Epidermal melanocyte (primary cell): ENCODE measurements around the gene ACRBP.

ENCODE experiments used
- DNase-seq: peaks from one replicate; pipeline ENCODE4 v3.0.0; 2011; ENCODE audit warnings: low spot score; ENCODE audit not compliant: insufficient read length

The ACRBP gene

DNA sequence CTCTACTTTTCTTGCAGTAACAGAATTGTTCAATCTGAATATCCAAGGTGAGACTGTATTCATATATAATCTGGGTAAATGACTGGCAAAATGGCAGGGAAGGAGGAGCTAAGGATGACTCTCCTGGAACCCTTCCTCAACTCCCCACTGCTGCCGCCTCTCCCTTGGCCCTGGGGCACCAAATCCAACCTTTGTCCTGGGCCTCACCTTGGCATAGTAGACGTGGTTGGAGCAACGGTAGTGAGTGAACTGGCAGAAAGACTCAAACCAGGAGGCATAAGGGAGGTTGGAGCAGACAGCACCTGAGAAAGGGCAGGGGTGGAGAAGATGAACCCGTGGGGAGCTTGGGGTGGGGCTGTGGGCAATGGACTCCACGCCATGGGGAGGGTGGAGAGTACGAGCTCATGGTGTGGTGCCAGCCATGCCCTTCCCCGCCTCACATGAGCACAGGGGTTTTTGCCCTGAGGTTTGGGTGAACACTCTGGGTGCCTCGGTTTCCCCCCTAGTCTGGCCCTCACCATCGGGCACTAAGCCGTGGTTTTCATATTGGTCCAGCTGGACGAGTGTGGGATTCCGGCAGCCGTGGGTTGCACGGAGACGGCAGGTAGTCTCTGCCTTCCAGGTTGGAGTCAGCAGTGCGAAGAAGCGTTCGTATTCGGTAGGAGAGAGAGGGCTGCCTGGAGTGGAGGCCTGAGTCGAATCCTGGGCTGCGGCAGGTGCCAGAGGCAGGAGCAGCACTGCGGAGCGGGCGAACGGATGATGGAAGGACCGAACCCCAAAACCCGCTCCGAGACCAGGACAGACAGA, 753 bp downstream of the ACRBP start:
- DNase-seq = no peak

DNA sequence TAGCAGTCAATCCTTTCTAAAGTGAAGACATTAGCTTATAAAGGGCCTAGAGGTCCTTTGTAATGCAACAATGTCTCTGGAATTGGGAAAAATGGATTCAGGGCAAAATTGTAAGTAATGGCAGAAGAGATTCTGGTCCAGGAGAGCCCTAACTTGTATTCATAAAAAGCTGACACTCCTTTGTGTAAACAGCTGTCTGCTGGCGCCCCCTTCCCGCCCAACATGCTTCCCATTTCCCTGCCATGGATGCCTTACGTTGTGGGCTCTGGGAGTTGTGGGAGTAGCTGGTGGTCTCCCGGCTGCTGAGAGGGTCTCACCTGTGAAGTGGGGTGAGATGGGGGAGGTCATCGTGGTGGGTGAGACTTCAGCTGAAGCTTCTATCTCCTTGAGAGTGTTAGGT, 2.3 kb downstream of the ACRBP start:
- no peak for DNase-seq

DNA sequence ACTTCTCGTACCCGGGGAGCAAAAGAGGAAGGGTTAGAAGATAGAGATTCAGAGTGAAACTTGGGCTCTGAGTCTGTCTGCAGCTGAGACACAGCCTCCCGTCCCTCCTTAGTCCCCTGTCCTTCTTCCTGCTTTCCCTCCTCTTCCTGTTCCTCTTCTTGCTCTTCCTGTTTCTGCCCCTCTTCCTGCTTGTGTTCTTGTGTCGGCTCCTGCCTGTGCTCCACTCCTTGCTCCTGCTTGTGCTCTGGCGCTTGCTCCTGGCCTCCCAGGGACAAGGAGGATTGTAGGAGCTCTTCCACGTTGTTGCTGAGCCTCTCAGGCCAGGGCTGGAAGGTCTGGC, 3.0 kb downstream of the ACRBP start:
- no peak for DNase-seq

DNA sequence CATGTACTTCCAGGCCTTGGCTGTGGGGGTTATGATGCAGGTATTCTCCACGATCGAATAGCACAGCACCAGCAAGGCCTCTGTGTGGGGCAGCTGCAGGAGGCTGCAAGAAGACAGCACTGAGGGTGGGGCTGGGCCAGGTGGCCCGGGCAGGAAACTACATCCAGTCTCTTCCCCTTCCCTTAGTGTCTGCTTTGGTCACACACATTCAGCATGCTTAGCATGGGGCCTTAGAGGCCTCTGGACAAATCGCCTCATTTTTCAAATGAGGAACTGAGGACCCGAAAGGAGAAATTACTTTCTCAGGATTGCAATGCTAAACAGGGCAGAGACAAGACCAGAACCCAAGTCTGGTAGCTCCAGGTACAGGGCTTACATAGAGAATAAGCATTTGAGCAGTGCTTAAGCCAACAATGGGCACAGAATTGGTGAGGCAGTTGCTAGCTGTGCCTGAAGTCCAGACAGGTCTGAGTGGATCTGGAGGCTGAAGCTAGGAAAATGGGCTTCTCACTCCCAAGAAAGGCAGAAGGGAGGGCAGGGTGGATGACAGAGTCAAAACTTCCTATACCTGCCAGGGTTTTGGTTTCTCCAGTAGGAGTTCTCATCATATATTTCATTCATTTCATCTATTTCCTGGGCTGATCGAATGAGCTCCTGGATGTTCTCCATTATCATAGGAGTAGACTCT, 3.5 kb downstream of the ACRBP start:
- DNase-seq = no peak

DNA sequence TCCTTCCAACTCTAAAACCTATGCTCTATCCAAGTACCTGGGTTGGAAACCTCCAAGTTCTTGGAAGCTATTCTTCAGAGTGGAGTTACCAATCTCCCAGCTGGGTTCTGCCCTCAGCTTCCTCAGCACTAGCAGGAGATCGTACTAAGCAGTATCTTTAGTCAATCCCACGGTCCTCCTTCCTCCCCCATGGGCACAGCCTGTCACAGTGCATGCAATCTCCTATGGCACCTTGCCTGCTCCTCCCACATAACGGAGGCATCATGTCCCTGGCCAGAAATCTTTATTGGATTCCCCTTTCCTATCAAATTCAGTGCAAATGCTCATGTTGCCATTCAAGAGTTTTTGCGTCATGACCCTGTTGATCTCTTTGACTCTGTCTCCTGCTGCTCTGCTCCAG, 6.1 kb downstream of the ACRBP start:
- DNase-seq = no peak

DNA sequence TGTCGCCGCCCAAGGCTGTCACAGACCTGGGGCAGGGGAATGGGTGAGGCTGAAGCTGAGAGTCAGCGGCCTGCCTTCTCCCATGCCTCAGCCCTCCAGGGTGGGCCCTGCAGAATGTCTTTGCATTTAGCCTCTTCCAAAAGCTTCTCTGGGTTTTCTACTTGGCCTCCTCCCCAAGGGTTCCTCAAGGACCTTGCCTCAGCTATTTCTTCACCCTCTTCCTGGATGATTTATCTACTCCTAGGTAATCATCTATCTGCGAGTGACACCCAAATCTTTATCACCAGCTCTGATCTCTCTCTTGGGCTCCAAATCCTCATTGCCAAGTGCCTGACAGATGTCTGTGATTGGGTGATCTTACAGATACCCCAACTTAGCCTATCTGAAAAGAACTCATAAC, 6.7 kb downstream of the ACRBP start:
- no peak for DNase-seq

DNA sequence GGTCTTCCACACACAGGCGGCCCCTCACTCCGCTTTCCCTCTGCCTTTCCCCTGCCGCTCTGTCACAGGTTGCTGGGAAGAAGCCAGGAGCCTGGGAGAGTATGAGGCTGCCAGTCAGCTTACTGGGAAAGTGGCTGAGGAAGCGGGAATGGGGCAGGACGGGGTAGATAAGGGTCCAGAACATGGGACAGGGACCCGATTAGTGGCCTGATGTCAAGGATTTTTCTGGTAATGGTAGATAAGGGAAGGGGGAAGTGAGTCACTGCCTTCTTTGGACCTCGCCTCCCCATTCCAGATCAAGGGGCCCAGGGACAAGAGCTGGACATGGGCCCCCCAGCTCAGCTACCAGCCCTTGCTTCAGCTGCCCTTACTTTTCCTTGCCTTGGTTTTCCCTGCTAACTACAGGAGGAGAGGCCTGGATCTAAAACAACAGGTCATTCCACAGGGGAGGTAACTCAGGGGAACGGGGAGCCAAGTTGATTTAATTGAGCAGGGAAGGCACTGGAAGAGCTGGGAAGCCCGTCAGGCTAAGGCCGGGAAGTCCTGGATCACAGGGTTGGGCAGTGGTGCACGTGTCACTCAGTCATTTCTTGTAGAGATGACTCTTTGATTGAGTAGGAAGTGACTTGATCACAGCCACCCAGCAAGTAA, 8.0 kb downstream of the ACRBP start:
- DNase-seq = no peak

DNA sequence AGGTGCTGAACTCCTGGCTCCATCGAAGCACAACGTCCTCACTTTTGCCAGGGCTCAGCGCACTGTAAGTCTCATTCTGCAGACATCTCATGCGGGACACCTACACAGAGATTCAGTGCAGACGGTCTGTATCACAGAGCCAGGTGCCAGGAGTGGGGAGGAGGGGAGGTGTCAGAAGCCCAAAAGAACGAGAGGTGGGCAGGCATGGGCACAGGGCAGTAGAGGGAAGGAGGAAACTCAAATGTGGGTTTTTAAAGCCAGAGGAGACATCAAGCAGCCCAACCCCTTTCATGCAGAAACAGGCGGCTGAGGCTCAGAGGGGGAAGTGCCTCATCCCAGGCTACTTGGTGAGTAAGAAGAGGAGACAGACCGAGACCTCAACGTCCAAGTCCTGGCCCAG, 8.9 kb downstream of the ACRBP start:
- no peak for DNase-seq

DNA sequence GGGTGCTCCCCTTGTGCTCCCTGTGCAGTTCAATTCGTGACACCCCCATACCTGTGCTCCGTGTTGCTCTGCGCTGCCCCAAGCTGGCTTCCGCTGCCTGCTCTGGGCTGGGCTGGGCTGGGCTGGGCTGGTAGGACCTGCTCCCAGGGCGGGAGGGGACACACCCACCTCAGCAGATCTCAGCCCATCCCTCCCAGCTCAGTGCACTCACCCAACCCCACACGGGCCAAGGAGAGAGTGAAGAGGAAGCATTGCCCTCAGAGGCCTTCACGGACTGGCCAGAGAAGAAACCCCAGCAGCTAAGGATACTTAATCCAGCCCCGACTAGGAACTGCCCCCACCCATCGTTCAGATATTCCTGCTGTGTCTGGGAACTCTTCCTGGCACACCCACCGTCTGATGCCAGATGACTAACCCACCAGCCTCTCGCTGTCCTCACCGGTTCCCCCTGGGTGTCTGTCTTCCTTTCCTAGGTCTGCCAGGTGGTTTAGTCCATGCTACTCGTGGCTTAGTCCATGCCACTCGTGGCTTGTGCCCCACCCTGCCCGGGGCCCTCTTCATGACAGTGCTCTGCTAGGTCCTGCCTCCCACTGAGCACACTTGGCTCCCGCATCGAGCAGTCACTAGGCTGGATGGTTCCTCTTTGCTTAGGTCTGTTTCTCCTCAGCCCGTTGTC, 11.2 kb downstream of the ACRBP start, which contains the start of gene LPAR5:
TSS of gene LPAR5 (minus strand) at position 104 of the 676 bp plus-strand sequence. CDS start 14,711 bp downstream, outside the sequence.
- DNase-seq = no peak

DNA sequence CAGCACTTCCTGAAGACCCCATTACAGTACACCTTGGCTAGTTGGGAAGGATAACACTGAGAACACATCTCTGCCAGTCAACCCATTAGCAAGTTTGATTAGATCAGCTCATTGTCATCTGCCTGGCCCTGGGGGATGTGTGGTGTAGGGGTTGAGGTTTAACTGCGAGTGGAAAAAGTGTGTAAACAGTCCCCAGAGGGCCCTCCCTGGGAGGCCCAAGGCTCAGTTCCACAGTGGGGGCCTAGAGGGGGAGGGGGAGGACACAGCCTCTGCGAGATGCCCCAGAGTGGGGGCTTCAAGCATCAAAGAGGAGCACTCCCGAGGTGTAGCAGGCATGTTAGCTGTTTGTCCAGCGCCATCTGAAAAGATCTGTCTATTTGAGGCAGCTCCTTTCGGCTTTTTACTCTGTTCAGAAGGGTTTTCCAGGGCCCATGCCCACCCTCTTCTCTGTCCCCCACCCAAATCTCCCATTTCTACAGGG, 11.8 kb downstream of the ACRBP start:
- DNase-seq = no peak

DNA sequence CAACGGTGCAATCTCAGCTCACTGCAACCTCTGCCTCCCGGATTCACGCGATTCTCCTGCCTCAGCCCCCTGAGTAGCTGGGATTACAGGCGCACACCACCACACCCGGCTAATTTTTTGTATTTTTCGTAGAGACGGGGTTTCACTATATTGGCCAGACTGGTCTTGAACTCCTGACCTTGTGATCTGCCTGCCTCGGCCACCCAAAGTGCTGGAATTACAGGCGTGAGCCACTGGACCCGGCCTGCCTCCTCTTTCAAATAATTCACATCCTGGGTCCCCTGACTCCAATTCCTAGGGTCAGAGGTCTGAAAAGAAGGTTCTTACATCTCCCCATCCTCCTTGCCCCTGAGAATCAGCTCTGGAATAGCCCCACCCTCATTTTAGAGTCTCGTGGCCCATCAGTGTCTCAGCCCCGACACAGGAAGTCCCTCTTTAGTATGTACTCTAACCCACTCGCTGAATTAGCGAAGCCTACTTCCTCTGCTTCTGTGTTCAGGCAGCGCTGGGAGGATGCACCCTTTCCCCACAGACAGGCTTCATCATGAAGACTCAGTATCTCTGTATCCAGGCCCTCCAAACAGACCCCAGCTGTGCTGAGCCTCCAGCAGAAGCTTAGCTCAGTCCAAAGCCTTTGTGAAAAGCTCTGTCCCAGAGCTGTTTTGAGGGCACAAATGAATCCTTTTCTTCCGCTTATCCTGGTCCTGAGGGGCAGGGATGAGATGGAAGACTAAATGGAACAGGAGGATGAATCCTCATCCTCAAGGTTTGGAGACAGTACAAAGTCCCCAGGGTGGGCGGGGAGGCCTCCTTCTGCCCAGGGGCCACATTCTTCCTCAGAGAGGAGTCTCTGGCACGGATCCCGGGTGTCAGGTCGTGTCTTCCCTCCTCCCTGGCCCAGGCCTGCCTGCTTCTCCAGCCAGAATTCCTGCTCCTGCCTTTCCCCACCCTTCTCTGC, 14.9 kb downstream of the ACRBP start:
- DNase-seq = no peak

DNA sequence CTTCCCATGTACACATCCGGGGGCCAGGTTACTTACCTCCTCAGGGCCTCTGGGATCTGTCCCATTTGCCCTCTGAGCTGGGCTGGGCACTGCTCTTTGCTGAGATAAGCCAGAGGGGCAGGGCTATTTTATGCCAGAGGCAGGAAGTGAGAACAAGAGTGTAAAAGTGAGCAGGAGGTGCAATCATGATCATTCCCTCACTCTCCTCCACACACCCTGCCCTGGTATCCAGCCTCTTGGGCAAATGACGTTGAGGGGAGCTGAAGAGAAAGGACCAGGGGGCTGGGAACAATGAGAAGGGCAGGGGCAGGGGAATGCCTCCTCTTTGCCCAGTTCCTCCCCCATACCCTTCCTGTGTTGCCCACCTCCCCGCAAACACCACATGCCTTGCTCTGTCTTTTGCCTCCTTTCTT, 15.7 kb downstream of the ACRBP start:
- DNase-seq = no peak

DNA sequence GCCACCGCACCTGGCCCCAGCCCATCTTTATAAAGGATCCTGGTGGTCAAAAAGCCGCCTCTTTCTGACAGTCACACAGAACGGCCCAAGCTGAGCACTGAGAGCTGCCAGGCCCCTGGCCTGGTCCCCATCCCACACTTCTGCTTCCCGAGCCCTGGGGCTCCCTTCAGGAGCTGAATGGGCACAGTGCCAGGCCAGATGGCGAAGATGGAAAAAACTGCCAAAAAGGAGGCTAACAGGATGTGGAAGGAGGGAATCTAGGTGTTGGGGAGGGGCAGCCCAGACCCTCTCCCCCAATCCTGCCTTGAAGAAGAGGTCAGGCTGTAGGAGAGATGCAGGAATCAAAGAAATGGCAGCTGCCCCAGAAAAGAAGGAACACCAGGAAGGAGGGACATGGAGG, 16.5 kb downstream of the ACRBP start:
- no peak for DNase-seq

DNA sequence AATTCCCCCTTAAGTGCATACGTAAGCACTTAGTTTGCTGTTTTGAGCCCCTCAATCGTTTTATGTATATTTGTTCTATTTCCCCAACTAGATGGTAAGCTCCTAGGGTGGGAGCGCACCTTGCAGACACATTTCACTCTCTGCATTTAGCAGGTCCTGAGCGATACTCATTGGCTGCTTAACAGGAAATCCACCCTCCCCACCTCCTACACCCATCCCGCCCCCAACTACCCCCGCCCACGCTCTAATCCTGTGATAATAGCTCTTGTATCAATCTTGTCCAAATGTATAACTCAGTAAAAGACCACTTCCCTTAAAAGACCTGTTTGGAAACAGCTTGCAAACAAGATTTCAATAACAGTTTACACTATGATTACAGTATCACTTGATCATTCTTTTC, 19.6 kb downstream of the ACRBP start:
- no peak for DNase-seq

DNA sequence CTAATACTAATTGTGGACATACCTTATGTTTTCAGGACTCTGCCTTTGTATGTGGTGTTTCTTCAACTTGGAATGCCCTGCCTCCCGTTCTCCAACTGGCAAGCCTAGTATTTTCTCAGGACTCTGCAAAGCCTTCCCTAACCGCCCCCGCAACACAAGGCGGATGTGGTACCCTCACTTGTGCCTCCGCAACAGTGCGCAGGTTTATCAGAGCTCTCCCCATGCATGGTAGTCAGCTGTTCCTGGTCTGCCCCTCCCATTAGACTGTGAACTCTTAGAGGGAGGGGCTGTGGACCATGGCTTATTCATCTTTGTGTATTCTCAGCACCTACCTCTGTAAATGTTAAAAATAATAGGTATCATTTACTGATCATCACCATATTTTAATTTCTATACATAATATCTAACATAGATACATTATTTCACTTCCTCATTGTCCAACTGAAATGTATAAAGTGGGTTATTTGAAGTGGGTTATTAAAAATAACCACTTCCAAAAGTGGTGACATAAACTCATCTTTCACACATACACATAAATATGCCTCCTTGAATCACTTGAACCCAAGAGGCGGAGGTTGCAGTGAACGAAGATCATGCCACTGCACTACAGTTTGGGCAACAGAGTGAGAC, 20.5 kb downstream of the ACRBP start:
- DNase-seq = no peak

DNA sequence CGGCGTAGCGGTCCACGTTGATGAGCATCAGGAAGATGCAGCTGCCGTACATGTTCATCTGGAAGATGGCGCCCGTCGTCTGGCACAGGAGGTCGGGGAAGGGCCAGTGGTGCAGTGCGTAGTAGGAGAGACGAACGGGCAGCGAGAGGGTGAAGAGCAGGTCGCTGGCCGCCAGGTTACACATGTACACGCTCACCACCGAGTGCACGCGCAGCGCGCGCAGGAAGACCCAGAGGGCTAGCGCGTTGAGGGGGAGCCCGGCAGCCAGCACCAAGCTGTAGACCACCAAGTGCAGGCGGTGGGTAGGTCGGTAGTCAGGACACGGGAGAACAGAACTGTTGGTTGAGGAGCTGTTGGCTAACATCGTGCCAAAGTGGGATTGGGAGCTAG, 26.4 kb downstream of the ACRBP start:
- no peak for DNase-seq

DNA sequence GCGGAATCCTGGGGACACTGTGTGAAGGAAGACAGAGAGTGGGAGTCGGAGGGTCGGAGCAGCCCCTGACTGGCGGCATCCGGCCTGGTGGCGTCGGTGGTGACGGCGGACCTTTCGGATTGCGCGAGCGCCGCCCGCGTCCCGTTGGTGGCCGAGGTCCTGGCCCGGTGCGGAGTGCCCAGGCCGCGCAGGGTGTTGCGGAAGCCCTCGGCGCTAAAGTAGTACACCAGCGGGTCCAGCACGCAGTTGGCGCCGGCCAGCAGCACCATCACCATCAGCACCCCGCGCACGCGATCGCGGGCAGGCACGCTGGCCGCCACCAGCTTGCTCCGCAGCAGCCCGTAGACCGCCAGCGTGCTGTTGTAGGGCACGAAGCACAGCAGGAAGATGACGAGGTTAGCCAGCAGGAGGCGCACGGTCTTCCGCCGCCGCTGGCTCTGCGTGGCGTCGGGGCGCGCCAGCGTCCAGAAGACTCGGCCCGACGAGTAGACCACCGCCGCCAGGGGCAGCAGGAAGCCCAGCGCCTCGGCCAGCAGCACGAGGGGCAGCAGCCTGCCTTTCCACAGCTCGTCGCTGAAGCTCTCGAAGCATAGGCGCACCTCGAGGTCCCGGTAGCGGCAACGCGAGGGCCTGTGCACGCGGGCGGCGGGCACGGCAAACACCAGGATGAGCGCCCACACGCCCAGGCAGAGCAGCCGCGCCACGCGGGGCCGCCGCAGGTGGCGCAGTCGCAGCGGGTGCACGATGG, 26.9 kb downstream of the ACRBP start:
- DNase-seq = no peak

DNA sequence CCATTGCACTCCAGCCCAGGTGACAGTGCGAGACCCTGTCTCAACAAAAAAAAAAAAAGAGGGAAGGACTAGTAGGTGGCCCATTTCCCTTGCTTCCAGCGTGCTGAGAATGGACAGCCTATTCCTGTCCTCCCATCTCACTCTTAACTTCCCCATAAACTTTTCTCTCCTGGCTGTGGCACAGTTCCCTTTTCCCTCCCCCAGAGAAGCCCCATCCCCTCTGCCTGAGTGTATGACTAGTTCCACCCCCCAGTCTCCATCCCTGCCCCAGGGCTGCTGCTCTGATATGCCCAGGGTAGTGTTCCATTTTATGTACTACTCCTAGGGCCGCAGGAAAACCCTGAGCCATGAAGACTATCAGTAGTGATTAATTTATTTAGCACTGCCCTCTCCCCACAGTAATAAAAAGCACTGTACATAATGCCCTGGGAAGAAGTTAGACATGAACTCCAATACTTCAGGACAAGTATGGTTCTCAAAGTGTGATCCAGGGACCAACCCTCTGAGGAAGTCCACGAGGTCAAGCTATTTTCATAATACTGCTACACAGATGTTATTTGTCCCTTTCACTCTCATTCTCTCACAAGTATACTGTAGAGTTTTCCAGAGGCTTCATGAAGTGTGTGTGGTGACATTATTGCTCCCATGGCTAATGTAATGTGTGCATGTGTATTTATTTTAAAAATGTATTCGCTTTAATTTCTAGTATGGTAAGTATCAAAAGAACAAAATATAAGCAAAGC, 28.6 kb downstream of the ACRBP start:
- no peak for DNase-seq

DNA sequence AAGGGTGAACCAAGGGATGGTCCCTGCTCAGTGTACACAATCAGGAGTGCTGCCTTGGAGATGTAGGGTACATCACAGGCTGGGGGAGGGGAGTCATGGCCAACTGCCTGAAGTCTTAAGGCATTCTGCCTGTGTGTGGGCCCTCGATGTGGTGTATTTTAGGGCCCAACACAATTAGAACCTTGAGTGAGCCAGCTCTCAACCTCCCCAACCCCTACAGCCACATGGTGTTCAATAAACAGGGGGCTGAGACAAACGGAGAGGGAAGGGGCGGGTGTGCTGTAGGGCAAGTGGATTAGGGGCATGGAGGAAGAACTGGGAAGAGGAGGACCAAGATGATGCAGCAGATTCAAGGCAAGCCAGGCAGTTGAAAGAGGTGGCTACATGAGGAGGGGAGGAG, 31.4 kb downstream of the ACRBP start:
- no peak for DNase-seq
